Keratinocyte (primary cell): ENCODE data around the gene PAH. TPM values are rescaled to one million over a fixed set of nuclear protein-coding genes. Genes with fewer than 3 reads are reported as not detected.

Experiments
- DNase-seq: peaks from one replicate; pipeline ENCODE4 v3.0.0-alpha.2; 2011; ENCODE audit warnings: low read depth, missing footprints, low spot score
- FAIRE-seq: peaks from 2 replicates; lab custom pipeline; 2011; peaks lifted over from hg19 to GRCh38; lab: Jason Lieb, UNC
- H2AFZ ChIP-seq: 2 replicates; pipeline ENCODE4 v1.6.0; 2012; ENCODE audit warnings: low read length, control low read depth, inconsistent platforms; ENCODE audit not compliant: control insufficient read depth
- H3K27ac ChIP-seq: 2 replicates; pipeline ENCODE4 v1.5.1; 2011; ENCODE audit warnings: low read length; ENCODE audit not compliant: control insufficient read depth, insufficient read depth
- H3K27me3 ChIP-seq: 3 replicates; pipeline ENCODE4 v1.6.0; 2011; ENCODE audit warnings: low read length; ENCODE audit not compliant: control insufficient read depth, insufficient read depth; ENCODE audit errors: extremely low read depth
- H3K36me3 ChIP-seq, 2 experiments: 2 replicates in 1 of 2; 3 replicates in 1 of 2; pipeline ENCODE4 v1.5.1; 2011; ENCODE audit warnings: low read length in 2 of 2, mild to moderate bottlenecking in 1 of 2; ENCODE audit not compliant: control insufficient read depth in 2 of 2, insufficient read depth in 2 of 2; ENCODE audit errors: extremely low read depth in 1 of 2
- H3K4me1 ChIP-seq: 3 replicates; pipeline ENCODE4 v1.5.1; 2011; ENCODE audit warnings: low read length; ENCODE audit not compliant: control insufficient read depth, insufficient read depth; ENCODE audit errors: extremely low read depth
- H3K4me2 ChIP-seq: 3 replicates; pipeline ENCODE4 v1.6.0; 2011; ENCODE audit warnings: low read depth, low read length; ENCODE audit not compliant: control insufficient read depth, insufficient read depth; ENCODE audit errors: extremely low read depth
- H3K4me3 ChIP-seq, 3 experiments: fragments of 200-600 bp in 1 of 3; sonication (generic) in 1 of 3; 2 replicates in 2 of 3; 3 replicates in 1 of 3; pipeline ENCODE4 v1.5.1; 2011 to 2016; ENCODE audit warnings: low read length in 3 of 3, mild to moderate bottlenecking in 3 of 3, control low read depth in 2 of 3, inconsistent platforms in 1 of 3, low read depth in 1 of 3, mixed read lengths in 1 of 3, mixed run types in 1 of 3, moderate library complexity in 1 of 3; ENCODE audit not compliant: control insufficient read depth in 2 of 3, insufficient read depth in 2 of 3; ENCODE audit errors: extremely low read depth in 1 of 3
- H3K79me2 ChIP-seq: 2 replicates; pipeline ENCODE4 v1.6.0; 2012; ENCODE audit warnings: low read length; ENCODE audit not compliant: control insufficient read depth, insufficient read depth
- H3K9ac ChIP-seq: 3 replicates; pipeline ENCODE4 v1.6.0; 2011; ENCODE audit warnings: low read length; ENCODE audit not compliant: control insufficient read depth, insufficient read depth; ENCODE audit errors: extremely low read depth
- H3K9me1 ChIP-seq: 3 replicates; pipeline ENCODE4 v1.6.0; 2011; ENCODE audit warnings: low read length; ENCODE audit not compliant: control insufficient read depth, insufficient read depth; ENCODE audit errors: extremely low read depth
- H3K9me3 ChIP-seq: 2 replicates; pipeline ENCODE4 v1.5.1; 2012; ENCODE audit warnings: low read depth, low read length; ENCODE audit not compliant: control insufficient read depth
- H4K20me1 ChIP-seq: 3 replicates; pipeline ENCODE4 v1.6.0; 2011; ENCODE audit warnings: low read length; ENCODE audit not compliant: control insufficient read depth, insufficient read depth; ENCODE audit errors: extremely low read depth
- CTCF ChIP-seq, 3 experiments: IDR thresholded peaks in 1 of 3; conservative IDR thresholded peaks in 1 of 3; optimal IDR thresholded peaks in 1 of 3; 2 replicates in 2 of 3; 3 replicates in 1 of 3; pipeline versions ENCODE3 to v1.5.1; 2011; ENCODE audit warnings: low read length in 3 of 3, mild to moderate bottlenecking in 3 of 3, moderate library complexity in 2 of 3, control low read depth in 1 of 3, inconsistent platforms in 1 of 3; ENCODE audit not compliant: insufficient read depth in 2 of 3; ENCODE audit errors: extremely low read depth in 1 of 3
- EZH2 ChIP-seq: IDR thresholded peaks from one replicate; pipeline ENCODE4 v1.6.1; 2012; ENCODE audit warnings: inconsistent platforms, mild to moderate bottlenecking, low read length, moderate library complexity
- dilution Hi-C: fragments of 300-500 bp; cut with MboI; formaldehyde crosslinking; loops from one replicate; pipeline ENCODE4 v1.7.0; 2020; ENCODE audit warnings: low sequenced_read_pairs; ENCODE audit not compliant: extremely low pct_ligation_motif_present
- polyA plus RNA-seq, 5 experiments: library from polyadenylated mRNA; depleted of rRNA in 3 of 5; stranded (reverse) in 3 of 5; stranded (forward) in 1 of 5; unstranded in 1 of 5; fragments of >200 nt; gene quantifications; 1 replicate in 1 of 5; 2 replicates in 3 of 5; 3 replicates in 1 of 5; pipeline versions ENCODE4 v1.2.1 to v1.2.3, GENCODE V29; 2011 to 2012; ENCODE audit warnings: missing spikeins in 2 of 5, low read depth in 1 of 5, low replicate concordance in 1 of 5

PAH gene
- polyA plus RNA-seq, 1 donor (not counting 4 experiments of a cell fraction or from before 2014, with no cell fraction given), result not detected

- Histone ChIP-seq H3K4me3 (no peak overlapping the region), H3K4me1 (no peaks in the 10 kb centered on the region), H3K36me3 (no peaks in the 10 kb centered on the region), H4K20me1 (no peaks in the 10 kb centered on the region), H2AFZ (no peak overlapping the region), H3K9me3 (no peaks in the 10 kb centered on the region), H3K9ac (no peak overlapping the region), H3K9me1 (no peaks in the 10 kb centered on the region), H3K79me2 (no peaks in the 10 kb centered on the region), H3K27me3 (no peaks in the 10 kb centered on the region), H3K27ac (no peak overlapping the region), H3K4me2 (no peak overlapping the region)
- FAIRE-seq (no peak), DNase-seq (no peak)
- dilution Hi-C loops, result no loop called here
- TF ChIP-seq EZH2 (no peak), CTCF (optimal IDR thresholded peaks at IDR 0.05 in 1 of 3, IDR thresholded peaks at IDR 0.05 in 1 of 3, conservative IDR thresholded peaks at IDR 0.05 in 1 of 3; ENCODE audit: extremely low read depth in 1 of 3, insufficient read depth in 2 of 3, low read length in 3 of 3) (no peak)
These were observed 108.6 kb downstream of the PAH start for GRCh38 chr12:102808412-102808811.

DNA sequence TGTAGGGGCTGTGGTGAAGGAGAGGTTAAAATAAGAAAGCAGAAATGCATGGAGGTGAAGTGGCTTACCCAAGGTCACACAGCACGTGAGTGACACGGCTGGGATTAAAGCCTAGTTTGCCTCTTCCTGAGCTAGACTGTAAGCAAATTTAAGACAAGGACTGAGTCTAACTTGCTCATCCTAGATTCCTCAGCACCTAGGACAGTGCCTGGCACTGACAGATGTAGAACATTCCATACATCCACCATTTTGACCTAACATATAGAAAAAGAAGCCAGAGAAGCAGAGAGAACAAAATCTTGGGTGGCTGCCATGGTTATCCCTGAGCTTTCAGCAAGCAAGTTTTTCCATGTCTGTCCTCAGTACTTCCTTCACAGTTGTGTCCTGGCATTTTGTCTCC is 110.5 kb downstream of the PAH start:
- Histone ChIP-seq H3K79me2 (no peaks in the 10 kb centered on the region), H3K9ac (no peak overlapping the region), H3K36me3 (no peaks in the 10 kb centered on the region), H3K9me3 (no peaks in the 10 kb centered on the region), H3K4me3 (no peak overlapping the region), H3K4me1 (no peaks in the 10 kb centered on the region), H3K27ac (no peak overlapping the region), H3K9me1 (no peaks in the 10 kb centered on the region), H3K27me3 (no peaks in the 10 kb centered on the region), H3K4me2 (no peak overlapping the region), H4K20me1 (no peaks in the 10 kb centered on the region), H2AFZ (no peak overlapping the region)
- no peak for TF ChIP-seq CTCF (optimal IDR thresholded peaks at IDR 0.05 in 1 of 3, IDR thresholded peaks at IDR 0.05 in 1 of 3, conservative IDR thresholded peaks at IDR 0.05 in 1 of 3; ENCODE audit: extremely low read depth in 1 of 3, insufficient read depth in 2 of 3, low read length in 3 of 3)
- TF ChIP-seq EZH2, result no peak
- no peak for DNase-seq
- FAIRE-seq, result no peak
- dilution Hi-C loops, result no loop called here
